NCI-H1694 treated with DMSO at 0.1 percent for 48 hours (cell line): ENCODE results near the gene CSNK1G2.
A peak's percentile ranks its signal among the peaks of the same experiment; 100 is the strongest.
"Not testable (repeated sequence)": the region's sequence is repeated elsewhere in the genome, so short reads cannot be mapped to it uniquely, and the experiment has no call there.

Experiments
- DNase-seq: peaks from one replicate; lab custom pipeline; 2025; lab: John Stamatoyannopoulos, UW

Gene CSNK1G2

GRCh38 chr19:1988464-1988863 is 47.5 kb downstream of the CSNK1G2 start:
- DNase-seq = not testable (repeated sequence)

GRCh38 chr19:1989513-1990229 is 48.7 kb downstream of the CSNK1G2 start:
- DNase-seq = no peak

- DNase-seq = no peak
These were observed 49.5 kb downstream of the CSNK1G2 start for GRCh38 chr19:1990230-1991017.

- no peak for DNase-seq
These were observed 50.3 kb downstream of the CSNK1G2 start for GRCh38 chr19:1991018-1991913.

- DNase-seq = no peak
These were observed 51.8 kb downstream of the CSNK1G2 start for GRCh38 chr19:1992759-1993260.

GRCh38 chr19:1997353-1998233 is 56.6 kb downstream of the CSNK1G2 start:
- DNase-seq = no peak

- no peak for DNase-seq
These were observed 58.0 kb downstream of the CSNK1G2 start for GRCh38 chr19:1998712-1999708.

GRCh38 chr19:1999856-2000515 is 59.0 kb downstream of the CSNK1G2 start:
- DNase-seq = no peak

- no peak for DNase-seq
These were observed 62.9 kb downstream of the CSNK1G2 start for GRCh38 chr19:2003874-2004273.

- DNase-seq = no peak
These were observed 69.2 kb downstream of the CSNK1G2 start for GRCh38 chr19:2010135-2010668.

GRCh38 chr19:2011169-2011568 is 70.2 kb downstream of the CSNK1G2 start:
- DNase-seq = no peak

GRCh38 chr19:2012941-2013682 is 72.1 kb downstream of the CSNK1G2 start:
- no peak for DNase-seq

GRCh38 chr19:2013683-2013961 is 72.7 kb downstream of the CSNK1G2 start:
- no peak for DNase-seq

GRCh38 chr19:2014131-2014571 is 73.2 kb downstream of the CSNK1G2 start:
- DNase-seq = no peak

- DNase-seq = no peak
These were observed 74.0 kb downstream of the CSNK1G2 start for GRCh38 chr19:2014731-2015607.

- DNase-seq = no peak
These were observed 74.6 kb downstream of the CSNK1G2 start, which contains the start of gene BTBD2 for GRCh38 chr19:2015608-2015950. BTBD2 (minus strand) TSS chr19:2015714; CDS start chr19:2015703, 11 bp downstream.

- peak; percentile 25 for DNase-seq
These were observed 75.3 kb downstream of the CSNK1G2 start for GRCh38 chr19:2016041-2016807.
